Cardiac muscle cell (in vitro differentiated cells and primary cell): ENCODE measurements around the gene RUSF1. TPM values are rescaled to one million over a fixed set of nuclear protein-coding genes. Genes with fewer than 3 reads are reported as not detected.

Experiments used
- DNase-seq, 2 donors: peaks; one replicate each; pipeline versions ENCODE4 v3.0.0 to v3.0.0-alpha.2; 2010 to 2017; ENCODE audit warnings: low read depth in 1 of 2, low spot score in 1 of 2
- H3K27ac ChIP-seq: fragments of 200-600 bp; sonication (generic); 2 replicates; pipeline ENCODE4 v1.5.1; 2016
- H3K27me3 ChIP-seq: fragments of 200-600 bp; sonication (generic); 2 replicates; pipeline ENCODE4 v1.6.0; 2016; ENCODE audit warnings: control low read depth
- H3K36me3 ChIP-seq: fragments of 200-600 bp; sonication (generic); 2 replicates; pipeline ENCODE4 v1.5.1; 2016; ENCODE audit warnings: control low read depth
- H3K4me1 ChIP-seq: fragments of 200-600 bp; sonication (generic); 2 replicates; pipeline ENCODE4 v1.8.1; 2017; ENCODE audit warnings: low read depth, mild to moderate bottlenecking, mixed run types
- H3K4me3 ChIP-seq: fragments of 200-600 bp; sonication (generic); 2 replicates; pipeline ENCODE4 v1.5.1; 2016; ENCODE audit warnings: mild to moderate bottlenecking
- H3K9me3 ChIP-seq: fragments of 200-600 bp; sonication (generic); 2 replicates; pipeline ENCODE4 v1.5.1; 2017; ENCODE audit warnings: low read depth, mild to moderate bottlenecking, control low read depth
- polyA plus RNA-seq: library from polyadenylated mRNA; unstranded; fragments of >200 nt; fragmentation: Nextera tagmentation; extraction: Ambion mirVana; gene quantifications from 2 replicates; pipeline ENCODE4 v1.2.1, GENCODE V29; 2016
- total RNA-seq: library from RNA; depleted of rRNA; stranded (reverse); fragments of >200 nt; gene quantifications from 2 replicates; pipeline ENCODE4 v1.2.3, GENCODE V29; 2016
- TF ChIP-seq, protein P1 (sequence below): IDR thresholded peaks from 2 replicates; pipeline ENCODE4 v1.5.1; 2012; ENCODE audit warnings: low read depth, mild to moderate bottlenecking, low read length

RUSF1 gene
- total and polyA plus RNA-seq, 2 experiments from 2014 or later: 54.0 to 113 TPM

DNA sequence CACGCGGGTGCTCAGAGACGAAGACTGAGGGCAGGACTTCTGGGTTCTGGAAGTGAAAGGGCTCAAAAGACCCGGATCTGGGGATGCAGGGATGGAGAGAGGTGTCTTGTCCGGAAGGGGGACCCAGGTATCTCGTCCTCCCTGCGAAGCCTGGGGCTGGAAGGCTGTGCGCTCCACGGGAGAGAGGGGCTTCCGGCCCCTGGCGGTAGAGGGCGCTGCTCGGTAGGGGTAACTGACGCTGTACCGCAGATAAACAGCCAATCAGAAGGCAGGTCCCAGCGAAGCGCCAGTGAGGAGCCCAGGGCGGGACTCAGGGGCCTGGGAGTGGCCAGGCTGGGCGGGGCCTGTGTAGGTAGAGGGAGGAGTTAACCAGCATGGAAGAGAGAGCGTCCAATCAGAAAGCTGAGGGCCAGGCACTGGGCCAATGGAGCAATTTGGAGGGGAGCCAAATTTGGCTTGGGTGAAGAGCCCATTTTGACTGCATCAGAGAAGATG is 35.4 kb downstream of the RUSF1 start:
- Histone ChIP-seq H3K4me1 (peaks cover 9% of the 10 kb centered on the region), H3K36me3 (peaks cover 8% of the 10 kb centered on the region), H3K4me3 (peak overlapping the region; percentile 65), H3K27ac (peak overlapping the region; percentile 62), H3K9me3 (no peaks in the 10 kb centered on the region), H3K27me3 (peaks cover 24% of the 10 kb centered on the region)
- DNase-seq: peak; percentile 82 to 97
- TF ChIP-seq, protein P1, sequence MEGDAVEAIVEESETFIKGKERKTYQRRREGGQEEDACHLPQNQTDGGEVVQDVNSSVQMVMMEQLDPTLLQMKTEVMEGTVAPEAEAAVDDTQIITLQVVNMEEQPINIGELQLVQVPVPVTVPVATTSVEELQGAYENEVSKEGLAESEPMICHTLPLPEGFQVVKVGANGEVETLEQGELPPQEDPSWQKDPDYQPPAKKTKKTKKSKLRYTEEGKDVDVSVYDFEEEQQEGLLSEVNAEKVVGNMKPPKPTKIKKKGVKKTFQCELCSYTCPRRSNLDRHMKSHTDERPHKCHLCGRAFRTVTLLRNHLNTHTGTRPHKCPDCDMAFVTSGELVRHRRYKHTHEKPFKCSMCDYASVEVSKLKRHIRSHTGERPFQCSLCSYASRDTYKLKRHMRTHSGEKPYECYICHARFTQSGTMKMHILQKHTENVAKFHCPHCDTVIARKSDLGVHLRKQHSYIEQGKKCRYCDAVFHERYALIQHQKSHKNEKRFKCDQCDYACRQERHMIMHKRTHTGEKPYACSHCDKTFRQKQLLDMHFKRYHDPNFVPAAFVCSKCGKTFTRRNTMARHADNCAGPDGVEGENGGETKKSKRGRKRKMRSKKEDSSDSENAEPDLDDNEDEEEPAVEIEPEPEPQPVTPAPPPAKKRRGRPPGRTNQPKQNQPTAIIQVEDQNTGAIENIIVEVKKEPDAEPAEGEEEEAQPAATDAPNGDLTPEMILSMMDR: peak; percentile 86

DNA sequence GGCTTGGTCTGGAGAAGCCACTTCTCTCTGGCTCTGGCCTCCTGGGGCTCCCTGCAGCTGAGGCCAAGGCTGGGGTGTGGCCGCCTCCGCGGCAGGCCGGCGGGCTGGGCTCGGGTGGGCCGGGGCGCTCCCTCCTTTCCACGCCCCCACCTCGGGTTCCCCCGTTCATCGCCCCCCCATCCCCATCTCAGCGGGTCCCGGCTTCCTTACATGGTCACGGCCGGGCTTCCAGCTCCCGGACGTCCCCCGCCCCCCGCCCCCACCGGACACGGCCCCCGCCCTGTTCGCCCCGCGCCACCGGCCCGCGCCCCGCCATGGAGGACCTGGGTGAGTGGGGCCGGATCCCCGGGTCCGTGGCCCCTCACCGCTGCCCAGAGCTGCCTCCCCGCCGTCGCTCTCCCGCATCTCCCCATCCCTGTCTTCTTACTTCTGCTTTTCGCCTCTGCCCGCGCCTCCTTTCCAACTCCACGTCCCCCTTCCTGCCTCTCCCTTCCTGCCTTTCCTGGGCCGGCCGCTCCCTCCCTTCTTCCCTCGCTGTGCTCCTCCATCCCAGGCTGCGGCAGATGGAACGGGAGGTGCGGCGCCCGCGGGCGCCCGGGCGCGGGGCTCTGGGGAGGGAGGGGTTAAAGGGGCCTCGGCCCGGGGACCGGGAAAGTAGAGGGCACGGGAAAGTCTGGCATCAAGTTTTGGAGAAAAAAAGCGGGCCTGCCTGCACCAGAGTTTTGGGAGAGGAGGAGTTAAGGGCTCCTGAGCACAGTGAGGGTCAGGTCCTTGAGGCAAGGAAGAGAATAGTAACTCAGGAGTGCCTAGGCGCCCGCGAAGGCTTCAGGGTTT is 36.1 kb downstream of the RUSF1 start, which contains the start of gene TGFB1I1:
TSS of gene TGFB1I1 (plus strand) at position 278 of the 834 bp plus-strand sequence. CDS start at position 315, 37 bp downstream.
- Histone ChIP-seq H3K27me3 (peaks cover 24% of the 10 kb centered on the region), H3K36me3 (peaks cover 9% of the 10 kb centered on the region), H3K9me3 (no peaks in the 10 kb centered on the region), H3K4me1 (peaks cover 7% of the 10 kb centered on the region), H3K27ac (peak within 1 kb of the TSS; percentile 62), H3K4me3 (peak within 1 kb of the TSS; percentile 65)
- DNase-seq: peak; percentile 60 to 91
- TF ChIP-seq, protein P1: no peak

DNA sequence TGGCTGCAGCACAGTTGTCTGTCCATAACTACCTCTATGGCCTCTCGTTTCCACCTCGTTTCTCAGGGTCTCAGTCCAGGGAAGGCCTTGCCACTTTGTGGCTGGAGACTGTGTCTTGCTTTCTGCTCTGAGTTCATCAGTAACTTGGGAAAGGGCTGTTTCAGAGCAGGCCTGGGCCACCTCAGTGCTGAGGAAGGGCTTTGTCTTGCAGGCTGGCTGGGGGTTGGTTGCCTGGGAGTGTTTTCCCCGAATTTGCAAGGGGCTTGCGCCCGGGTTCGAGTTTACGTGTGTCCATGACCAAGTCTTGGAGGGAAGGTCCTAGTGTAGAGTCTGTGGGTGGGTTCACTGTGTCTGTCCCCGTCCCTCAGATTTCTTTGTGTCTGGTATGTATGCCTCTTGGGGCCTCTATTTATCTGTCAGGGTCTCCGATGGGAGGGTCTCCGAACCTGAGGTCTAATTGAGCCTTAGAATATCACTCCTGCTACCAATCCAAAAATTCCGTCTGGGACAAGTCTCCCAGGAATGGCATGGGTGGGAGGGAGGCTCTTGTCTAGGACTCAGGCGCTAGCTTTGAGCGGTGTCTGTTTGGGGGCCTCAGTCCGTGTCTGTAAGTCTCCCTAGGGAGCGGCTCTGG is 36.8 kb downstream of the RUSF1 start:
- Histone ChIP-seq H3K27ac (peak overlapping the region; percentile 62), H3K36me3 (peaks cover 13% of the 10 kb centered on the region), H3K4me3 (peak overlapping the region; percentile 65), H3K27me3 (peaks cover 24% of the 10 kb centered on the region), H3K9me3 (no peaks in the 10 kb centered on the region), H3K4me1 (peaks cover 7% of the 10 kb centered on the region)
- DNase-seq: peak in 1 of 2 donors; percentile 12
- TF ChIP-seq, protein P1: no peak

DNA sequence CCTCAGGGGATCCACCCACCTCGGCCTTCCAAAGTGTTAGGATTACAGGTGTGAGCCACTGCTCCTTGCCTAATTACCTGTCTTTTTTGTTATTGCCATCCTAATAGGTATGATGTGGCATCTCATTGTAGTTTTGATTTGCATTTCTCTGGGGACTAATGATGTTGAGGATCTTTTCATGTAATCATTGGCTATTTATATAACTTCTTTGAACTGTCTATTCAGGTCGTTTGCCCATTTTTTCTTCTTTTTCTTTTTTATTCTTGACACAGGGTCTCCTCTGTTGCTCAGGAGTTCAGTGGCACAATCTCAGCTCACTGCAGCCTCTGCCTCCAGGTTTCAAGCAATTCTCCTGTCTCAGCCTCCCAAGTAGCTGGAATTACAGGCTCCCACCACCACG is 37.6 kb downstream of the RUSF1 start:
- TF ChIP-seq, protein P1: no peak
- H3K9me3 ChIP-seq: no peaks in the 10 kb centered on the region
- H3K27ac ChIP-seq: no peak overlapping the region
- peaks cover 7% of the 10 kb centered on the region for H3K4me1 ChIP-seq
- H3K36me3 ChIP-seq: peaks cover 14% of the 10 kb centered on the region
- H3K4me3 ChIP-seq: no peak overlapping the region
- no peak for DNase-seq
- peaks cover 19% of the 10 kb centered on the region for H3K27me3 ChIP-seq

DNA sequence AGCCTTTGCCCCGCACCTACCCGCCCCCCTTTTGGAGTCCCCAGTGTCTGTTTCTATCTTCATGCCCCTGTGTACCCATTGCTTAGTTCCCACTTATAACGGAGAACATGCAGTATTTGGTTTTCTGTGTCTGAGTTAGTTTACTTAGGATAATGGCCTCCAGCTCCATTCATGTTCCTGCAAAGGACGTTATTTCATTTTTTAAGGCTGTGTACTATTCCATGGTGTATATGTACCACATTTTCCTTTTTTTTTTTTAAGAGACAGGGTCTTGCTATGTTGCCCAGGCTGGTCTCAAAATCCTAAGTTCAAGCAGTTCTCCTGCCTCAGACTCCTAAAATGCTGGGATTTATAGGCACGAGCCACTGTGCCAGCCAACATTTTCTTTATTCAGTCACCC is 40.3 kb downstream of the RUSF1 start:
- Histone ChIP-seq H3K4me3 (no peak overlapping the region), H3K27ac (no peak overlapping the region), H3K4me1 (peaks cover 7% of the 10 kb centered on the region), H3K36me3 (peaks cover 9% of the 10 kb centered on the region), H3K27me3 (no peaks in the 10 kb centered on the region), H3K9me3 (no peaks in the 10 kb centered on the region)
- DNase-seq: no peak
- TF ChIP-seq, protein P1: no peak
